Measurements from ENCODE around the gene MORN1.

Gene MORN1

GRCh38 chr1:2389644-2390043, 1.7 kb downstream of the MORN1 start:
- Histone ChIP-seq H2BK120ac (ENCODE audit: low read depth, low read length) (no peak overlapping the region), H3K4me2 (ENCODE audit: low read length, poor library complexity, severe bottlenecking) (no peak overlapping the region), H2AFZ (ENCODE audit: low read depth, low read length) (no peak overlapping the region), H3K9me3 (ENCODE audit: control insufficient read depth, low read length) (no peaks in the 10 kb centered on the region), H3K36me3 (ENCODE audit: control insufficient read depth in 1 of 2, insufficient read depth in 2 of 2, low read depth in 1 of 2, low read length in 2 of 2) (peaks cover 35 to 53% of the 10 kb centered on the region in 2 experiments), H2BK5ac (ENCODE audit: low read depth, low read length, poor library complexity, severe bottlenecking) (no peak overlapping the region), H3K23ac (ENCODE audit: low read length in 2 of 2) (no peak overlapping the region), H3K4me1 (ENCODE audit: control insufficient read depth, insufficient read depth, low read depth, low read length) (peaks cover 23% of the 10 kb centered on the region), H2BK15ac (ENCODE audit: low read depth, poor library complexity, severe bottlenecking) (no peak overlapping the region), H3K9ac (ENCODE audit: low read length) (no peak overlapping the region), H3K27ac (ENCODE audit: low read length, poor library complexity, severe bottlenecking) (no peak overlapping the region), H3K4me3 (ENCODE audit: insufficient read depth in 1 of 2, low read depth in 1 of 2, low read length in 2 of 2) (no peak overlapping the region), H4K8ac (ENCODE audit: low read length) (no peak overlapping the region), H3K27me3 (ENCODE audit: control insufficient read depth in 1 of 2, insufficient read depth in 1 of 2, low read length in 2 of 2) (no peaks in the 10 kb centered on the region), H4K91ac (ENCODE audit: low read length) (no peak overlapping the region), H2AK5ac (ENCODE audit: low read length, severe bottlenecking) (no peak overlapping the region), H3K18ac (ENCODE audit: low read depth in 1 of 2, low read length in 2 of 2) (no peak overlapping the region), H3K4ac (ENCODE audit: low read depth in 1 of 2, low read length in 2 of 2) (no peak overlapping the region), H3K14ac (ENCODE audit: low read length in 2 of 2) (no peak overlapping the region), H2BK12ac (ENCODE audit: low read length in 2 of 2) (no peak overlapping the region), H3K79me1 (replicated peaks; ENCODE audit: low read length, poor library complexity, severe bottlenecking) (peaks cover 18% of the 10 kb centered on the region)
- no peak for DNase-seq
- WGBS, result 94% methylated on average over 7 of the region's 7 CpGs

DNA sequence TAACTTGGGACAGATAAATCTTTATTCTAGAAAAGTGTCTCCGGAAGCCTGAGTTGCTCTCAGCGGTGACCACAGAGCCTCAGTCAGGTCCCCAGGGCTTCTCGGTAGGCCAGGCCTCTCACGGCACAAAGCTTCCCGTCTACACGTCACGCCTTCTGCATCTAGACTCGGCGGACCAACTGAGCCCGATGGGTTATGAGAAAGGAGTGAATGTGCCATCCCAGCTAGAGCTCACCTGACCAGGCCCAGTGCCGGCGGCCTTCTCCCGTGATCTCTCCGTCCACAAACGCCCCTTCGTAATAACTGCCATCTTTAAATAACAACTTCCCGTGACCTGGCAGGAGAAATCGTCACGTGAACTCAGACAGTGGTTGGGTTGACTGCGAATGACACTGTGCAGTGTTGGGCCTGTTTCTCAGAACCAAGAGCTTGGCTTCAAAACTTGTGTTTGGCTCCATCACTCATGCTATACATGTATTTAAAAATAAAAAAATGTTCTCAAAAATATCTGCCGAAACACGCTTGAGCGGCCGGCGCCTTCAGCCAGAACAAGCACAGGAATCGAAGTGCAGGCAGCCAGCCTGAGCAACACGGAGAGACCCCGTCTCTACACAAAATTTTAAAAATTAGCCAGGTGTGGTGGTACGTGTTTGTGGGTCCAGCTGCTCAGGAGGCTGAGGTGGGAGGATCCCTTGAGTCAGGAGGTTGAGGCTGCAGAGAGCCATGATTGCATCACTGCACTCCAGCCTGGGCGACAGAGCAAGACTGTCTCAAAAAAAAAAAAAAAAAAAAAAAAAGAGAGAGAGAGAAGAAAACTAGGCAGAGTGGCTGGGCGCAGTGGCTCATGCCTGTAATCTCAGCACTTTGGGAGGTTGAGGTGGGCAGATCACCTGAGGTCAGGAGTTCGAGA, 3.1 kb downstream of the MORN1 start:
- H3K4me1 ChIP-seq (ENCODE audit: control insufficient read depth, insufficient read depth, low read depth, low read length), result peaks cover 15% of the 10 kb centered on the region
- DNase-seq, result no peak
- H4K8ac ChIP-seq (ENCODE audit: low read length), result no peak overlapping the region
- no peak overlapping the region for H3K27ac ChIP-seq (ENCODE audit: low read length, poor library complexity, severe bottlenecking)
- peaks cover 18% of the 10 kb centered on the region for H3K79me1 ChIP-seq (replicated peaks; ENCODE audit: low read length, poor library complexity, severe bottlenecking)
- no peak overlapping the region for H3K14ac ChIP-seq (ENCODE audit: low read length in 2 of 2)
- no peak overlapping the region for H2AK5ac ChIP-seq (ENCODE audit: low read length, severe bottlenecking)
- no peak overlapping the region for H3K23ac ChIP-seq (ENCODE audit: low read length in 2 of 2)
- no peak overlapping the region for H2BK5ac ChIP-seq (ENCODE audit: low read depth, low read length, poor library complexity, severe bottlenecking)
- H3K4ac ChIP-seq (ENCODE audit: low read depth in 1 of 2, low read length in 2 of 2), result no peak overlapping the region
- H3K9ac ChIP-seq (ENCODE audit: low read length), result no peak overlapping the region
- no peak overlapping the region for H2AFZ ChIP-seq (ENCODE audit: low read depth, low read length)
- no peaks in the 10 kb centered on the region for H3K27me3 ChIP-seq (ENCODE audit: control insufficient read depth in 1 of 2, insufficient read depth in 1 of 2, low read length in 2 of 2)
- H2BK15ac ChIP-seq (ENCODE audit: low read depth, poor library complexity, severe bottlenecking), result no peak overlapping the region
- H3K4me2 ChIP-seq (ENCODE audit: low read length, poor library complexity, severe bottlenecking), result no peak overlapping the region
- no peaks in the 10 kb centered on the region for H3K9me3 ChIP-seq (ENCODE audit: control insufficient read depth, low read length)
- H3K36me3 ChIP-seq (ENCODE audit: control insufficient read depth in 1 of 2, insufficient read depth in 2 of 2, low read depth in 1 of 2, low read length in 2 of 2), result peaks cover 21 to 41% of the 10 kb centered on the region in 2 experiments
- WGBS, result 97% methylated on average over 32 of the region's 32 CpGs
- no peak overlapping the region for H2BK120ac ChIP-seq (ENCODE audit: low read depth, low read length)
- no peak overlapping the region for H3K18ac ChIP-seq (ENCODE audit: low read depth in 1 of 2, low read length in 2 of 2)
- no peak overlapping the region for H4K91ac ChIP-seq (ENCODE audit: low read length)
- H3K4me3 ChIP-seq (ENCODE audit: insufficient read depth in 1 of 2, low read depth in 1 of 2, low read length in 2 of 2), result no peak overlapping the region
- no peak overlapping the region for H2BK12ac ChIP-seq (ENCODE audit: low read length in 2 of 2)

- H3K18ac ChIP-seq (ENCODE audit: low read depth in 1 of 2, low read length in 2 of 2), result no peak overlapping the region
These were observed 4.4 kb downstream of the MORN1 start for GRCh38 chr1:2386636-2387611.

More at GRCh38 chr1:2386636-2387611, 4.4 kb downstream of the MORN1 start:
- H3K9me3 ChIP-seq (ENCODE audit: control insufficient read depth, low read length), result no peaks in the 10 kb centered on the region
- H2BK5ac ChIP-seq (ENCODE audit: low read depth, low read length, poor library complexity, severe bottlenecking), result no peak overlapping the region
- no peak overlapping the region for H3K27ac ChIP-seq (ENCODE audit: low read length, poor library complexity, severe bottlenecking)
- H3K79me1 ChIP-seq (replicated peaks; ENCODE audit: low read length, poor library complexity, severe bottlenecking), result peaks cover 20% of the 10 kb centered on the region
- H2BK120ac ChIP-seq (ENCODE audit: low read depth, low read length), result no peak overlapping the region
- no peak overlapping the region for H4K8ac ChIP-seq (ENCODE audit: low read length)
- H3K4me2 ChIP-seq (ENCODE audit: low read length, poor library complexity, severe bottlenecking), result no peak overlapping the region
- no peaks in the 10 kb centered on the region for H3K27me3 ChIP-seq (ENCODE audit: control insufficient read depth in 1 of 2, insufficient read depth in 1 of 2, low read length in 2 of 2)
- H4K91ac ChIP-seq (ENCODE audit: low read length), result no peak overlapping the region
- H2AK5ac ChIP-seq (ENCODE audit: low read length, severe bottlenecking), result no peak overlapping the region
- no peak overlapping the region for H3K14ac ChIP-seq (ENCODE audit: low read length in 2 of 2)
- H3K23ac ChIP-seq (ENCODE audit: low read length in 2 of 2), result no peak overlapping the region
- WGBS, result 97% methylated on average over 30 of the region's 30 CpGs
- peaks cover 17 to 40% of the 10 kb centered on the region in 2 experiments for H3K36me3 ChIP-seq (ENCODE audit: control insufficient read depth in 1 of 2, insufficient read depth in 2 of 2, low read depth in 1 of 2, low read length in 2 of 2)
- no peak overlapping the region for H3K4me3 ChIP-seq (ENCODE audit: insufficient read depth in 1 of 2, low read depth in 1 of 2, low read length in 2 of 2)
- H2BK15ac ChIP-seq (ENCODE audit: low read depth, poor library complexity, severe bottlenecking), result no peak overlapping the region
- peaks cover 10% of the 10 kb centered on the region for H3K4me1 ChIP-seq (ENCODE audit: control insufficient read depth, insufficient read depth, low read depth, low read length)
- no peak for DNase-seq
- H2BK12ac ChIP-seq (ENCODE audit: low read length in 2 of 2), result no peak overlapping the region
- H2AFZ ChIP-seq (ENCODE audit: low read depth, low read length), result no peak overlapping the region
- no peak overlapping the region for H3K4ac ChIP-seq (ENCODE audit: low read depth in 1 of 2, low read length in 2 of 2)
- no peak overlapping the region for H3K9ac ChIP-seq (ENCODE audit: low read length)
